Activated CD4-positive, alpha-beta T cell treated with anti-CD3 and anti-CD28 coated beads, Interleukin-2, amount 50 U/mL, for 16 hours (primary cell): Measurements from ENCODE around the gene HS3ST6.
"Not testable (repeated sequence)": the region's sequence is repeated elsewhere in the genome, so short reads cannot be mapped to it uniquely, and the experiment has no call there.

Experiments
- DNase-seq: peaks from one replicate; pipeline ENCODE4 v3.0.0-alpha.2; 2020

The HS3ST6 gene

DNA sequence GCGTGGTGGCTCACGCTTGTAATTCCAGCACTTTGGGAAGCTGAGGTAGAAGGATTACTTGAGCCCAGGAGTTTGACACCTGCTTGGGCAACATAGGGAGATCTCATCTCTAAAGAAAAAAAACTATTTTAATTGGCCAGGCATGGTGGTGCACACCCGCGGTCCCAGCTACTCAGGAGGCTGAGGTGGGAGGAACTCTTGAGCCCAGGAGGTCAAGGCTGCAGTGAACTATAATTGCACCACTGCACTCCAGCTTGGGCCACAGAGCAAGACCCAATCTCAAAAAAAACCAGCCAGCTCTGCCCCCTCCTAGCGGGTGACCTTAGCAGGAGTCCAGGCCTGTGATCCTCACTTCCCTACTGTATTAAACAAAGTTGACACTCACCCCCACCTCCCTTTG, 5.9 kb upstream of the HS3ST6 start:
- no peak for DNase-seq

DNA sequence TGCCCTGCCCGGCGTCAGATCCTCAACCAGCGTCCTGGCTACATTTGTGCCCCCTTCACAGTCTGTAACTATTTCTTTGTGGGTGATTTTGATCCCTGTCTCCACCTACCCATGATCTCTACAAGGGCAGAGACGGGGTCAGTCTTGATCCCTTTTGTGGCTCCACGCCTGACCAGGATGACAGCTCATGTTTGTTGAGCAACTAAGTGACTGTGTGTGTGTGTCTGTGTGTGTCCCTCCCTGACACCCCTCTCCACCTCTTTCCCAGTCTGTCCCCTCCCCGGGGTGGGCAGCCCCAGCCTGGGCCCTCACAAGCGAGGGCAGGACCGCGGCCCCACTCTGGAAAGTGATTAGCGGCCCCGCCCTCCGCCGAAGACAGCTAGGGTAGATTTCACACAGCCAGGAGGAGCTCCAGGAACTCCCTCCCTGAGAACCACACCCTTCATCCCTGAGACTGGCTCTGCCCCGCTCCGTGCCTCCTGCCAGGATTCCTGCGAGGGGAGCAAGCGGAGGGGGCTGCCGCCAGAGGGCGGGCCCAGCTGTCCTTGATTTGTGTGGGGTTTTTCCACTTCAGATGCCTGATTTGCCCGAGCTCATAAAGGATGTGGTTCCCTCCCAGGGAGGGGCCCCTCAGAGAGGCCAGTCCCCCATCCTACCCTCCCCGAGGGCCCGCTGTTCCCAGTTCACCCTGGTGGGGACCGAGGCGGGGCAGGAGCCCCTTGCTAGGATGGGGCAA, 5.3 kb upstream of the HS3ST6 start:
- no peak for DNase-seq

DNA sequence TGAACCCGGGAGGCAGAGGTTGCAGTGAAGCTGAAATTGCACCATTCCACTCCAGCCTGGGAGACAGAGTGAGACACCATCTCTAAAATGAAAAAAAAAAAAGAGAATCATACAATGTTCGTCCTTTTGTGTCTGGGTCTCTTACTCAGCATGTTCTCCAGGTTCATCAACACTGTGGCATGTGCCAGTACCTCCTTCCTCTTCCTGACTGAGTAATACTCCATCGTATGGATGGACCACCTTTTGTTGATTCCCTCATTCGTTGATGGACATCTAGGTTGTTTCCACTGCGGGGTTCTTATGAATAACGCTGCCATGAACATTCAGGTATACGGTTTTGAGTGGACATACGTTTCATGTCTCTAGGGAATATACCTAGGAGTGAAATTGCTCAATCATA, 4.1 kb upstream of the HS3ST6 start:
- no peak for DNase-seq

DNA sequence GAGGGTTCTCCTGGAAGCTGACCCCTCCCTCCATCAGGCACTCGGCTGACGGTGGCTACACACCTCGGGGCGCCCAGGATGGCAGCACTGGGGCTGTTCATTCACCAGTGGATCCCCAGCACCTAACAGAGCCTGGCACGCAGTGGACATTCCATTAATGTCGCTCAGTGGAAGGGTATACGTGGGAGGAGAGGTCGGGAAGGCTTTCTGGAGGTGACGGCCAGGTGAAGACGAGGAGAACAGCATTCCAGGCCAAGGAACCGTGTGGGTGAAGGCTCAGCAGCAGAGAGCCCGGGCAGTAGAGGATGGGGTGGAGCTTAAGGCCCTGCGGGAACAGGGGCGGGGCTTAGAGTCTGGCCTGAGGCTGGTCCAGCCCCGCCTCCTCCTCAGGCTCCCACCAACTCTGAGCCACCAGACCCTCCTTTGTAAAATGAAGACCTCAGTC, 2.5 kb upstream of the HS3ST6 start:
- no peak for DNase-seq

DNA sequence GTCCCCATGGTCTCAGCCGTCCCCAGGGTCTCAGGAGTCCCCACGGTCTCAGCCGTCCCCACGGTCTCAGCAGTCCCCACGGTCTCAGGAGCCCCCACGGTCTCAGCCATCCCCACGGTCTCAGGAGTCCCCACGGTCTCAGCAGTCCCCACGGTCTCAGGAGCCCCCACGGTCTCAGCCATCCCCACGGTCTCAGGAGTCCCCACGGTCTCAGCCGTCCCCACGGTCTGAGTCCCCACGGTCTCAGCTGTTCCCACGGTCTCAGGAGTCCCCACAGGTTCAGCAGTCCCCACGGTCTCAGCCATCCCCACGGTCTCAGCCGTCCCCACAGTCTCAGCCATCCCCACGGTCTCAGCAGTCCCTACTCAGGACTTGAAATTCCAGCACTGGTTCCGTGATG, 1.9 kb upstream of the HS3ST6 start:
- DNase-seq: not testable (repeated sequence)

DNA sequence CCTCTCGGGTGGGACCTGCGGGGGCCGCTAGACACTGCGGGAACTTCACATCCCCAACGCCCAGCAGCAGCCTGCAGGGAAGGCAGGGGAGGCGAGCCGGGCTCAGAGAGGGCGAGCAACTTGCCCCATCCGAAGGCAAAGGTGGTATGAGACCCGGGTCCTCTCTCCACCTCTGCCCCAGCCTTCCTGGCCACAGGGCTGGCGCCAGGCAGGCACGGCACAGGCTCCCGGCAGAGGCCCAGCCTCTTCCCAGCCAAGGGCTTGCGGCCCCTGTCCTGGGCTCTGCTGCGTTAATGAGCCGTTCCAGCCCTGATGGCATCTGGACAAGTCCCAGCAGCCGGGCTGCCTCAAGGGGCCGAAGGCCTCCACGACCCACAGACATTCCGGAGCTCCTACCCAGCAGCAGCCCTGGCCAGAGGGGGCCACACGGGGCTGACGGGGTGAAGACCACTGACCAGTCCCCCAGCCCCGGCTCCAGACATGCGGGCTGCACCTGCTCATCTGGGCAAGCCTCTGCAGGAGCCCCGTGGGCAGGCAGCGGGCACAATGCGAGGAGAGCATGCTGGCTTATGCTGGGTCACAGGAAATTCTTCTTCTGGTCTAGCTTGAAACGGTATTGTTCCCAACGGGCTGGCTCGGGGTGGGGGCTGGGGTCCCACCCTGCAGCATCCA, 1.2 kb upstream of the HS3ST6 start:
- DNase-seq: no peak

DNA sequence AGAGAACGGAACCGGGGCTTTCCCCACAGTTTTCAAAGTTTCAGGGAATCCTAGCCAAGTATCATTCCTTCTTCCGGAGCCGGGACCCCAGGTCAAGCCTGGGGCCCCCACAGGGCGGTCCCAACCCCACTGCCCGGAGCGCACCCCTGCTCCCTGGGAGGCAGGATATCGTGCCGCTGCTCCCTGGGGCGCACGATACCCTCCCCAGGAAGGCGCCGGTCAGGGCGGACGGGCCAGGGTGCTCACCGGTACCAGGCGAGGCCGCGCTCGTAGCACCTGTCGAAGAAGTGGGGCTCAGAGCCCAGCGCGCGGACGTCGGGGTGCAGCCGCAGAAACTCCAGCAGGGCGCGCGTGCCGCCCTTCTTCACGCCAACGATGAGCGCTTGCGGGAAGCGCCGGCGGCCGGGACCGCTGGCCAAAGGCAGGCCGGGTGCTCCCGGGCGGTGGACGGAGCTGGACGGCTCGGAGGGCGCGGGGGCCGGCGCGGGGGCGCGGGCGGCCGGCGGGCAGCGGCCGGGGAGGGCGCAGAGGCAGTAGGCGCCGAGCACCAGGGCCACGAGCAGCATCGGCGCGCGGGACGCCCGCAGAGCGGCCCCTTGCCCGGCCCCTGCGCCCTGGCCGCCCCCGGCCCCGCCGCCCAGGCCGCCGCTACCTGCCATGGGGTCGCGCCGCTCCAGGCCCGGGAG, 407 bp downstream of the HS3ST6 start:
- DNase-seq: no peak

DNA sequence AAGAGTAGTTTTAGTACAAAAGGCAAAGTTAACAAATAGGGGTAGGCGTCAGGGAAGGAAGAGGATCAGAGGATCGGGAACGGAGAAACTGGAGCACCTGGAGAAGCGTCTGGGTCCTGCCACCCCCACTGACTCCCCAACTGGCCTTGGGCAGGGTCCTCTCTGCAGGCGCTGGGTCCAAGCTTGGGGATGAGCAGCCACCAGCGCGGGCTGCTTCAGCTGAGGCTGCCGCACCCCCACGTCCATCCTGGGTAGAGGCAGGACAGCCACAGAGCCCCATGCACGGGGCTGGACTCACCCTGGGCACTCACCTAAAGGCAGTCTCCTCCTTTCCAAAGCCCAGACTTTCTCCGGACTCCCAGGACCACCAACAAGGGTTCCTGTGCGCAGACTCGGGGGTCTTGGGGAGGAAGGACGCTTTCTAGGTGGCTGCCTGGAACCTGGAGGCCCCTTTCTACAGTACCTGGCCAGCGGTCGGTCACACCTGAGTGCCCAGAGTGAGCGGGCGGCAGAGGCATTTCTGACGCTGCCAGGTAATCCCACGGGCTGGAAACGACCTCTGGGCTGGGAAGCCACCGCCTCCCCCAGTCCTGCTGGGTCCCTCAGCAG, 1.1 kb downstream of the HS3ST6 start:
- DNase-seq: no peak

DNA sequence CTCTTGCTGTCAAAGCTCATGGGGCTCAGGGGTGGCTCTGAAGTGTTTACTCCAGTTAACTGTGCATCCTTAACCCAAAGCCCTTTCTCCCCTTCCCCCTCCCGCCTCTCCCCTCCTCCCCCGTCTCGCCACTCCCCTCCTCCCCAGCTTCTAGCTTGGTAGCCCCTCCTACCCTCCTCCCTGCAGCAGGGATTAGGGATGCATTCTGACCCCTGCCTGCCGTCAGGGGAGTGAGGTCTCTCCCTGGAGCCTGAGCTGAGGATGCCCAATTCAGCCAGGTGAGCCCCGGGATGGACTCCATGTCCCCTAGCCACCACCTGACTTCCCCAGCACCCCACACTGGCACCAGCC, 1.6 kb downstream of the HS3ST6 start:
- no peak for DNase-seq

DNA sequence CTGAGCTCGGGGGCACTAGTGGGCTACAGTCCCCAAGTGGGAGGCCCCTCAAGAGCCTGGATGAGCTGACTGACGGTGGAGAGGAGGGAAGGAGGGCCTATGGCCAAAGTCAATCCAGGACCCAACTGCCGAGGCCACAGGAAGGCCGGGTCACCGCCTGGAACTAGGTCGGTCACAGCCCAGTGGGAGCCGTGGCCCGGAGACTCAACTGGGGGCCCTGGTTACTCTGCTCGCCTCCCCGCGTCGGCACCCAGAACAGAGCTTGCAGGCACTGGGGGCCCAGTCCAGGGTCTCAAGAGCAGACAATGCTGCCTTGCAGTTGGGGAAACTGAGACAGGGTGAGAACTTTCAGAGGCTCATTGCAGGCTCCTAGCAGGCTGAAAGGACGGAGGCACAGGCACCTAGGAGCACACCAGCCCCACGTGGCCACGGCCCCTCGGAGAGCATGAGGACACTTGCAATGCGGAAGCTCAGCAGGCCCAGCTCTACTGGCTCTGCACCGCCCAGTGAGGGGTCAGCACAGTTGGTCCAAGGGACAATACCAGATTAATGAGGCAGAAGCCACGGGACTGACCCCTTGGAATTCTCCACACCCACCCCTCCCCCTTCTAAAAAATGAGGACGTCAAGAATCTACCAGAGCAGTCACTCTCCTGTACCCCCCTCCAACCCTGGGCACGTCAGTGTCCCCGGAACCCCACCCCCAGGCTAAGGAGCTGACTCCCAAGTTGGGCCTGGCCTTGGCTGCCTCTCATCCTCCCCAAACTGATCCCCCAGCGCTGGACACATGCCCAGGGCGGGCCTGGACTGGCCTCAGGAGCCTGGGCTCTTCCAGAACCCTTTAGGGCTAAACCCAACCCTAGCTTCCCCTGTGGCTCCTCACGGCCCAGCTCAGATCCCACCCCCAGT, 2.2 kb downstream of the HS3ST6 start:
- no peak for DNase-seq

DNA sequence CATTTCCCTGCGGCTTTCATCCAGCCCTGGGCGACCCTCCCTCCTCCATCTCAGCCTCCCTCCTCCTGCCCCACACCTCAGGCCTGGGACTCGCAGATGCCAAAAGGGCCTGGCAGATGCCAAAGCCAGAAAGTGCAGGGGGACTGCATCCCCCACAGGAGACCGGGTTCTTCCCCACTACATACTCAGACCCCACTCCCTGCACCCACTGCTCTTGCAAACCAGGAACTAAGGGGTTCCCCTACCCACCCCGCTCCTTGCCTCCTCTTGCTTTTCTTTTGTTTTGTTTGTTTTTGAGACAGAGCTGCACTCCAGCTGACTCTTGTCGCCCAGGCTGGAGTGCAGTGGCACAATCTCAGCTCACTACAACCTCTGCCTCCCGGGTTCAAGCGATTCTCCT, 3.2 kb downstream of the HS3ST6 start:
- DNase-seq: no peak

DNA sequence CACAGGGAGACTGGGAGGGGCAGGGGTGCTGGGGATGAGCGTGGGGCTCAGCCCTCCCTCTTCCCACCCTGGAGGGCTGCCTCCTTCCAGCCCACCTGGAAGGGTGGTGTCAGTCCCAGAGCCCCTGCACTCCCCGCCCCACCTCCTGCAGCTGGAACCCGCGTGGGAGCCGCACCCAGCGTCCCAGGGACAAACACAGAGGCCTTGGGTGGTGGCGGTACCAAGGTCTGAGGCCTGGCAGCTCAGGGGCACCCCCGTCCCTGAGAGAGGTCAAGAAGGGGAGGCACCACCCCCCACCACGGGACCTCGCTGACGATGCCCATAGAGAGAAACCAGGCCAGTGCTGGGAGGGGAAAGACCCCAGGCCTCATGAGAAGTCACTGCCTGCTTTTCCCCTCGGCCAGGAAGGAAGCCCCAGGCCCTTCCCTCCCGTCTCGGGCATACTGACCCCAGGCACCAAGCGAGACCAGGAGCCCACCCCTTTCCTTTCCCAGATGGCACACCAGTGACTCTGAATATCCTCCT, 4.1 kb downstream of the HS3ST6 start:
- no peak for DNase-seq

DNA sequence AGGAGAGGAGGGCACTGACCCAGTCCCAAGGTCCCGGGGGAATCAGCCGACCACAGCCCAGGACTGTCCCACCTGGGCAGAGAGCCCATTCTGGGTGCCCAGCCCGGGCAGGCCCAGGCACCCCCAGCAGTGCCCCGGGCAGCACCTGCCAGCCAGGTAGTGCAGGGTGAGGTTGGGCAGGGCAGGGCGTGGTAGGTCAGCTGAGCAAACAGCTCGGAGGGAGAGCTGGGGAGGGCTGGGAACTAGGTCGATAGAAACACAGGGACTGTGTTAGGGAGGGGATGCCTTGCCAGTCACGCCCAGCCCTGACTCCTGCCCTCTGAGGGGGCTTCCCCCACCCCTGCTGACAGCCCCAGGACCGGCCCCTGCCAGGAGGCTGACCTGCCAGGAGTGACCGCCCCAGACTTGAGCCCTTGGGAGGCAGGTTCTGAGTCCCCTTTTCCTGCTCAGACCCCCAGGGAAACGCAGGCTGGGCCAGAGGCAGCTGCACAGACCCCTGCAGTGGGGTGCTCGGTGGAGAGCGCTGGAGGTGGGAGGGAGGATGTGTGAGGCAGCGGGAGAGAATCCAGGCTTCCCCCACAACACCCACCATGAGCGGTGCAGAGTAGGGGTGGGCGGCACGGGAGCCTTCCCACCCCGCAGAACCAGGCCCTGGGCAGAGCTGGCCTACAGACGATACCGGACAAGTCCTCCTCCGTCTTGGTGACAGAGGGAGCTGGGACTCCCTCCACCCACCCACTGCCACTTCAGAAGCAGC, 4.7 kb downstream of the HS3ST6 start:
- no peak for DNase-seq

DNA sequence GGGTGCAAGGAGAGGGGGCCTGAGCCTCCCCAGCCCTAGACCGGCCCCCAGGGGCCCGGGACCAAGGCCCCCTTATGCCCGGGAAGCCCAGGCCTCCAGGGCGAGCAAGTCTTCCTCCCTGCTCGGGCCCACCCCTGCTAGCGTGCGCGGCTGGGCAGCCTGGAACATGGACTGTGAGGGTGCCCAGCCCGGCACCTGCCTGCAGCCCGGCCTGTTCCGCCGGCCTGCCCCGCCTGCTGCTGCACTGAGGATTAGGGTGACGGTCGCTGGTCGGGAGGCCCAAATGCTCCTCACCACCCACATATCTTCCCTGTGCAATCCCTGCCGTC, 6.0 kb downstream of the HS3ST6 start:
- DNase-seq: no peak

DNA sequence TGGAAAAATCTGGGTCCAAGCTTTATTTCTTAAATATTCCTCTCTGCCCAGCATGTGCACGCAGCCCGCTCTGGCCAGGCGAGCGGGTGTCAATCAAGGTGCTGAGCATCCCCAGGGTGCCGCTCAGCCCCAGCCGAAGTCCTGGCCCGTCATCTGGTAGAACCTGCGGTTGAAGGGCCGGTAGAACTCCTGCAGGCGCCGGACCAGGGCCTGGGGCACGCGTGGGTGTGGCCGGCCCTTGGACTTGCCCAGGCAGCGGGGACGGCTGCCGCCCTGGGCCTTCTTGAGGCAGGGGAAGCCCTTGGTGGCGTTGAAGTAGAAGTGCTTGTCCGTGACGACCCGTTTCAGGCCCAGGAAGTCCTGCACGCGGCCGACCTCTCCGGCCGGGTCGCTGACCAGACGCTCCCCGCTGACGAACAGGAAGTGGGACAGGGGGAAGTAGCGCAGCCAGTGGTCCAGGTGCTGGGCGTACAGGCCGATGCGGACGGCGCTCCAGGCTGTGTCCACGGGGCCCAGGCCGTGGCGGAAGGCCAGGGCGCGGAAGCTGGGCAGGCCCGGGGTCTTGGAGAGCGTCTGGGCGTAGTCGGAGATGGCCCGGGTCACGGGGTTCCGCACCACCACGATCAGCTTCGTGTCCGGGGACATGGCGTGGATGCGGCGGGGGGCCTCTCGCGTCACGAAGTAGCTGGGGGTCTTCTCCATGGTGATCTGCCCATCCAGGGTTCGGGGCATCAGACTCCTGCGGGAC, 6.6 kb downstream of the HS3ST6 start:
- DNase-seq: no peak

DNA sequence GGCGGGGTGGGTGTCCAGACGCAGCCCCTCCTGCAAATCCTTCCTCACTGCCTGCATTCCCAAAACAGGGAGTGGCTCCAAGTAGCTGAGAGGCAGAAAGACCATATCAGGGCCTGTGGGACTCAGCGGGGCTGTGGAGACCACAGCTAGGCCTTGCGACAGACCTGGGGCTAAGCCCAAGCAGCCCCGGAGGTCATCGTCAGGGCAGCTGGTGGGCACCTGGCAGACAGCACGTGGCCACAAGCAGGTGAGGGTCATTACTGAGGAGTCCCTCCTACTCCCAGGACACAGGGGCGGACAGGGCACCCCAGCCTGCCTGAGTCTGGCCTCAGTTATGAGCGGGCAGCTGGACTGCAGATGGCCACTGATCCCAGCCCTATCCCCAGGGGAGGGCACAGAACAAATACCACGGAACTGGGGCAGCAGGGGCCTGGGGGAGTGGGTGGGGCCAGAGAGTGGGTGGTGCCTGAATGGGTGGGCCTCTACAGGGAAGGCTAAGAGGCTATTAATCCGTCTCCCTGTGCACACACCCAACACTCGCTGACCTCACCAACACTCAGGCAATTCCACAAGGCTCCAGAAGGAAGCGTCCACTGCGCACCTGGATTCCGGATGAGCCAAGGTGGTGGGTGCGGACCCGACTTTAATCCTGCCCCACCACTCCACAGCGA, 8.5 kb downstream of the HS3ST6 start:
- DNase-seq: no peak

DNA sequence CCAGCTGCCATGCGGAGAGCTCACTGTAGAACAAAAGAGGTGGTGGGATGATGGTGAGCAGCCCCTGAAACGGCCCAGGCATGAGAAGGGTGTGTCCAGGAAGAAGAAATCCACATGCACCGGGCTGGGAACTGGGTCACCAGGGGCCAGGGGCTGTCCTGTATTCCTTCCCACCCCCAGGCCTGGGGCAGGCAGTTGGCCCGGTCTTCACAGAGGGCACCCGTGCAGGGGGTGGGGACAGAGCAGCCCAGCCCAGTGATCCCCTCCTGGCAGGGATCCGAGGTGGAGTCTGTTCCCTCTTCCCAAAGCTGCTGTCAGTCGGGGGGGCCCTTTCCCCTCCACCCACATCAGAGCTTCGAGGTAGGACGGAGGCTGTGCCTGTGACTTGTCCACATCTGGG, 9.2 kb downstream of the HS3ST6 start:
- no peak for DNase-seq

DNA sequence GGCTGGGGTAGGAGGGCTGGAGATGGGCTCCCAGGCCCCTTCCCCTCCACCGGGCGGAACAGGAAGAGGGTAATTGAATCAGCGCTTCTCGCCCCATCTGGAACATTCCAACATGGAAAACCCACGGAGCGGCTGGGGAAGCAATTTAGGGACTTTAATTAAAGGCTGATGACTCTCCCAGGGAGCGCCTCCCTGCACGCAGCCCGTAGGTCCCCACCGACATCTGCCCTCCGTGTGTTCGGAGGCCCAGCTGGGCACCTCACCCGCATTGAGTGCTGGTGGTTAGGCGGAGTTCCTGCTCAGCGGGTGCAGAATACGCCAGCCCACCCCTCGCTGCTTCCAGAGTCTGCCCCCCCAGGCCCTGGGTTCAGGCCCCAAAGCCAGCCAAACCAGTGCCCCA, 10.0 kb downstream of the HS3ST6 start:
- DNase-seq: no peak

DNA sequence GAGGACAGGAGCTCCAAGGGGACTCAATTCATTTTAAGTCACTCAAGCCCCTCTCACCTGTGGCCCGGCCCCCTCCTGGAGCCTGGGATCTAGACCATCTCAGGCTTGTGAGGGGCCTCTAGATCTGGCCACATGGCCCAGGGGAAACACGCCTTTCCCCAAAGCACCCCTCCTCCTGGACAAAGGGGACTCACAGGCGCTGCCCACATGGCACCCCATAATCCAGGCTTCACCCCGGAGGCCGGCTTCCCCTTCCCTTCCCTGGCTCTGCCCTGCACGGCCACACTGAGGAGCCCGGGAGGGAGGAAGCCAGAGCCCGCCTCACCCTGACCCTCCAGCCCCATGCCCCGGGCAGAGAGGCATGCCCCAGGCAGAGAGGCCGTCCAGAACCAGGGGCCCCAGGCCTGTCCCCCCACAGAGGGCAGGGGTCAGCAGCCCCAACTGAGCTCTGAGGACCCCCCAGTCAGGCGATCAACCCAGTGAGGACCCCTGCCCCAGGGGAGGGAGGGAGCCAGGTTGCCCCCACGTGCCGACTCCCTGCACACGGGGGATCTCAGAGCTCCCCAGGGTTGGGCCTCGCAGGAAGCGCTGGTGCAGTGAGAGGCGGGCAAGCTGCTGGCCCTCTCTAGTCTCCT, 10.9 kb downstream of the HS3ST6 start:
- DNase-seq: no peak

DNA sequence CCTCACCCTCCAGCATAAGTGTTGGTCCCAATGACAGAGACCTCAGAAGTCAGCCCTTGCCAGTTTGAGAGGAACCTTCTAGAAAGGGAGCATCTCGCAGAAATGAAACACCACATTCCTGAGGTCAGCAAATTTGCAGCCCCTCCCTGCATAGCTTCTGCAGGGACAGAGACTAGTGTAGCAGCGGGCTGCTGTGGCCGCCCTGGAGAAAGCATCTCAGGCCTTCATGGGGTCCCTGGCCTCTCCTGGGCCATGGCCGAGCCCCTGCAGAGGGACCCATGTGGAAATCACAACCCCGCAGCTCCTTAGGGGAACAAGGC, 11.4 kb downstream of the HS3ST6 start:
- no peak for DNase-seq
